HCT116 (cell line): ENCODE data around the gene PIM3. TPM values are rescaled to one million over a fixed set of nuclear protein-coding genes. Genes with fewer than 3 reads are reported as not detected.

Source experiments
- ATAC-seq: fragments of 200-7000 bp; cut with Tn5 transposase; 2 replicates; pipeline ENCODE4 v1.9.1; 2020; ENCODE audit warnings: mild to moderate bottlenecking, moderate library complexity
- BruUV-seq: library from RNA; stranded (reverse); fragments of 400-500 nt; replicated peaks from 2 replicates; lab custom pipeline; 2021; lab: Mats Ljungman, UMichigan
- CTCF ChIA-PET: fragments of 300-600 bp; sonication (Branson Sonifier 250); formaldehyde crosslinking; loops from one replicate; lab custom pipeline; 2021; ENCODE audit warnings: antibody characterized with exemption; lab: Charles Lee
- POLR2A ChIA-PET: fragments of 300-600, 350-600 bp; sonication (Branson Sonifier 250); formaldehyde crosslinking; loops from one replicate; lab custom pipeline; 2021; ENCODE audit warnings: antibody characterized with exemption; lab: Charles Lee
- RAD21 ChIA-PET, 2 experiments: fragments of 300-600 bp; sonication (Branson Sonifier 250); formaldehyde crosslinking; loops; one replicate each; lab custom pipeline; 2023; ENCODE audit warnings: low total read pairs in 2 of 2; ENCODE audit not compliant: uncharacterized antibody in 2 of 2, unreplicated experiment in 2 of 2, low non-redundant PET in 1 of 2; lab: Charles Lee
- DNase-seq: peaks from one replicate; pipeline ENCODE4 v3.0.0-alpha.2; 2010; ENCODE audit warnings: low read depth, low spot score
- H2AFZ ChIP-seq: fragments of 200-600 bp; shearing (Covaris generic), sonication (generic); 2 replicates; pipeline ENCODE4 v1.6.1; 2017; ENCODE audit warnings: low read depth, mixed run types, mixed read lengths, antibody characterized with exemption, low read length; ENCODE audit not compliant: poor library complexity, severe bottlenecking
- H3K27ac ChIP-seq: 2 replicates; pipeline ENCODE4 v1.5.1; 2012; ENCODE audit warnings: low read depth, low read length
- H3K27me3 ChIP-seq: fragments of 200-600 bp; sonication (generic); 2 replicates; pipeline ENCODE4 v1.6.1; 2016; ENCODE audit warnings: mixed run types, low read length, mixed read lengths; ENCODE audit not compliant: insufficient read depth
- H3K36me3 ChIP-seq, 2 experiments: fragments of 200-500 bp in 1 of 2; fragments of 200-600 bp in 1 of 2; sonication (Bioruptor generic) in 1 of 2; sonication (generic) in 1 of 2; 2 replicates each; pipeline versions ENCODE4 v1.5.1 to v1.6.1; 2014 to 2016; ENCODE audit warnings: low read length in 2 of 2, inconsistent platforms in 1 of 2, mixed read lengths in 1 of 2, mixed run types in 1 of 2; ENCODE audit not compliant: insufficient read depth in 2 of 2, control insufficient read depth in 1 of 2
- H3K4me1 ChIP-seq, 2 experiments: fragments of 200-600 bp in 1 of 2; sonication (generic) in 1 of 2; 2 replicates each; pipeline versions ENCODE4 v1.5.1 to v1.6.1; 2012 to 2017; ENCODE audit warnings: low read length in 2 of 2, inconsistent platforms in 1 of 2, mild to moderate bottlenecking in 1 of 2, mixed read lengths in 1 of 2, mixed run types in 1 of 2, moderate library complexity in 1 of 2; ENCODE audit not compliant: insufficient read depth in 2 of 2, control insufficient read depth in 1 of 2
- H3K4me2 ChIP-seq: fragments of 200-600 bp; sonication (generic); 2 replicates; pipeline ENCODE4 v1.6.1; 2017; ENCODE audit warnings: mixed run types, low read length, mixed read lengths
- H3K4me3 ChIP-seq, 2 experiments: fragments of 200-600 bp in 1 of 2; sonication (generic) in 1 of 2; replicated peaks in 1 of 2; 2 replicates each; pipeline ENCODE4 v1.5.1; 2011 to 2016; ENCODE audit warnings: low read length in 2 of 2, control low read depth in 1 of 2, low read depth in 1 of 2, mild to moderate bottlenecking in 1 of 2, mixed read lengths in 1 of 2, mixed run types in 1 of 2
- H3K79me2 ChIP-seq: fragments of 200-600 bp; sonication (generic); 2 replicates; pipeline ENCODE4 v1.6.1; 2017; ENCODE audit warnings: mild to moderate bottlenecking, mixed run types, low read length, moderate library complexity, mixed read lengths; ENCODE audit not compliant: insufficient read depth
- H3K9ac ChIP-seq: fragments of 200-600 bp; sonication (generic); 2 replicates; pipeline ENCODE4 v1.6.1; 2016; ENCODE audit warnings: low read length, mixed read lengths
- H3K9me2 ChIP-seq: fragments of 200-600 bp; sonication (generic), shearing (Covaris generic); 2 replicates; pipeline ENCODE4 v1.6.1; 2017; ENCODE audit warnings: mixed run types, mild to moderate bottlenecking, moderate library complexity; ENCODE audit not compliant: insufficient read depth
- H3K9me3 ChIP-seq, 2 experiments: fragments of 200-500 bp in 1 of 2; fragments of 200-600 bp in 1 of 2; sonication (Bioruptor generic) in 1 of 2; sonication (generic) in 1 of 2; 2 replicates each; pipeline ENCODE4 v1.6.1; 2014 to 2017; ENCODE audit warnings: low read length in 2 of 2, mixed read lengths in 2 of 2, inconsistent platforms in 1 of 2, low read depth in 1 of 2, mild to moderate bottlenecking in 1 of 2, mixed run types in 1 of 2, moderate library complexity in 1 of 2; ENCODE audit not compliant: control insufficient read depth in 1 of 2, insufficient read depth in 1 of 2
- H4K20me1 ChIP-seq: fragments of 200-600 bp; sonication (generic), shearing (Covaris generic); 2 replicates; pipeline ENCODE4 v1.6.1; 2017; ENCODE audit warnings: mixed run types, mild to moderate bottlenecking, moderate library complexity; ENCODE audit not compliant: insufficient read depth
- JUND ChIP-seq: IDR thresholded peaks from 2 replicates; pipeline ENCODE4 v1.6.1; 2012
- POLR2AphosphoS5 ChIP-seq: IDR thresholded peaks from 2 replicates; pipeline ENCODE4 v1.6.1; 2011; ENCODE audit warnings: mild to moderate bottlenecking, low read depth, low read length, moderate library complexity
- YY1 ChIP-seq: IDR thresholded peaks from 2 replicates; pipeline ENCODE4 v1.6.1; 2011; ENCODE audit warnings: low read length, low read depth, moderate library complexity, mild to moderate bottlenecking; ENCODE audit not compliant: insufficient replicate concordance; ENCODE audit errors: extremely low read depth
- ZFX ChIP-seq: fragments of 450-650 bp; IDR thresholded peaks from 2 replicates; pipeline ENCODE4 v1.6.1; 2017
- intact Hi-C: fragments of 100-400 bp; cut with micrococcal nuclease; formaldehyde crosslinking; loops from 2 replicates; pipeline ENCODE4 v1.10.0; 2022
- total RNA-seq: library from RNA; stranded (reverse); gene quantifications from one replicate; pipeline ENCODE4 v1.2.1, GENCODE V29; 2021; ENCODE audit not compliant: unreplicated experiment
- TF ChIP-seq, protein P1 (sequence below), 3 experiments: fragments of 200-600 bp in 1 of 3; sonication (generic) in 1 of 3; IDR thresholded peaks in 2 of 3; conservative IDR thresholded peaks in 1 of 3; 2 replicates each; pipeline ENCODE4 v1.5.1; 2012 to 2017; ENCODE audit warnings: low read depth in 2 of 3, low read length in 2 of 3, antibody characterized with exemption in 1 of 3, borderline replicate concordance in 1 of 3, control low read depth in 1 of 3, mild to moderate bottlenecking in 1 of 3, mixed read lengths in 1 of 3, mixed run types in 1 of 3, moderate library complexity in 1 of 3; ENCODE audit not compliant: insufficient read depth in 1 of 3

PIM3 gene
- total RNA-seq, 1 experiment from 2014 or later: 116 TPM

DNA sequence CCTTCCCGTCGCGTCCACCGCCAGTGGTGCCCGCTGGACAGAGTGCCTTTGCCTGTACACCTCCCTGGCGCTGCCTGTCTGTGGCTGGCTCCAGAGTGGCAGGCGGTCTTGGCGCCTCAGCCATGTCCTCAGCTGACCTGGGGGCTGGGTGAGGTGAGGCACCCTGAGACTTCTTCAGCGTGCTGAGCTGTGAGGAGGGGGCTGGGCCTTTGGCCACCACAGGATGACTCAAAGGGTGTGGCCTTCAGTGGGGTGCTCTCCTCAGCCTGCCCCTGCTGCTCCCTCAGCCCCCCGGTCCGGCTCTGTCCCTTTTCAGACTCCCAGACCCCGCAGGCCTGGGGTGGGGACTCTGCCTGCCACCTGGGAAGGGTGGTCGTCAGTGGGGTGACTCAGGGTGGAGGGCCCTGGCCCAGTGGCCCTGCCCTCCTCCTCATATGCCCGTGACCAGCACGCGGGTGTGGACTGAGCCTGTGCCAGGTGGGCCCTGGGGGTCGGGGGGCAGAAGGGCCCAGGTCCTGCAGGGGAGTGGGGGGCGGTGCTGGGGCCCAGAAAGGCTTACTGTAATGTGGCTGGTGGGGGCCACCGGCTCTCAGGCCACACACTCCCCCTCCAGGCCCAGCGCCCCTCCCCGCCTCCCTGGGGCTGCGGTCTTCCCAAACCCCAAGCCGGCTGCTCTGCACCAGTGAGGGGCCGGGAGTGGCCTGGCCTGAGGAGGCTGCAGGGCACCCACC, 26.2 kb upstream of the PIM3 start:
- DNase-seq: no peak
- ChIA-PET RAD21 (no interaction called here), CTCF (interaction anchor here (2.6 kb wide), 1 partner anchor 96 kb away, joined by 16 read pairs; no protein-coding TSS in a partner anchor), POLR2A (no interaction called here)
- Histone ChIP-seq H3K4me3 (peak overlapping the region; percentile 20; a peak in 3 of 4 replicates), H3K9me2 (no peaks in the 10 kb centered on the region), H3K4me2 (peak overlapping the region; percentile 73), H3K4me1 (peaks cover 30 to 53% of the 10 kb centered on the region in 2 experiments), H3K36me3 (no peaks in the 10 kb centered on the region), H3K9me3 (no peaks in the 10 kb centered on the region), H3K27me3 (no peaks in the 10 kb centered on the region), H3K9ac (peak overlapping the region; percentile 41), H3K79me2 (no peaks in the 10 kb centered on the region), H3K27ac (peak overlapping the region; percentile 75; the same call in 1 of the 2 replicates), H4K20me1 (no peaks in the 10 kb centered on the region), H2AFZ (no peak overlapping the region)
- TF ChIP-seq ZFX (0 out of 2 replicates have a peak, but pooled peaks have one; percentile 11), JUND (no peak), POLR2AphosphoS5 (no peak)
- ATAC-seq: no peak
- BruUV-seq: no TSS peak
- intact Hi-C loops: loop anchor here (5.0 to 10.0 kb wide), 3 partner anchors 43 to 270 kb away; partner anchors contain the start of gene SELENOO

DNA sequence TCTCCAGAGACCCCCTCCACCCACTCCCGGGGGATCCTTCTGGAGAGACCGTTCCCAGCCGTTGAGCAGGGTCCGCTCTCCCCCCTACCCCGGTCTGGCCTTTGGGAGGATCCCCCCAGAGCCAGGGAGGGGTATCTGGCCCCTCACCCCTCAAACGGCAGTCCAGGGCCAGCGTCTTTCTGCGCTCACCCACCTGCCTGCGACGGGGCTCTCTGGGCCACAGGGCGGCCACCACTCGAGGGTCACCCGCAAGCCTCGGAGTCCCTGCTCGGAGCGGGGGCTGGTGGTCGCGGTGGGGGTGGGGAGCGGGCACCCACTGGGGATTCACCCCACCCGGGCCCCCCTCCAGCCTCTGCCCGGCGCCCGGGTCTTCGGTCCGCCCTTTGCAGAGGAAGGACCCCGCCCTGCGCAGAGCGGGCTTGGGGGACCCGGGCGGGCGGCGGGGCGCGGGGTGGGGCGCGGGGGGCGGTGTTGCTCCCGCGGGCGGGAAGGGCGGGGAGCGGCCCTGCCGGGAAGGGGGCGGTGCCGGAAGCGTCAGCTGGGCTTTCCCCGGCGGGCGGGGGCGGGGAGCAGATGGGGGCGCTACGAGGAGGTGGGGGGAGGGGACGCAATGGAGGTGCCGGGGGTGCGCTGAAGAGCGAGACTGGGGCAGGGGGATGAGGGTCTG, 25.5 kb upstream of the PIM3 start:
- peak overlapping the region; percentile 20; a peak in 3 of 4 replicates for H3K4me3 ChIP-seq
- no peaks in the 10 kb centered on the region for H3K9me3 ChIP-seq
- ATAC-seq (no peak), DNase-seq (no peak)
- POLR2A ChIA-PET: interaction anchor here (0.6 kb wide), 1 partner anchor 33 kb away, joined by 4 read pairs; no protein-coding TSS in a partner anchor
- H3K4me2 ChIP-seq: peak overlapping the region; percentile 73
- RAD21 ChIA-PET: no interaction called here
- CTCF ChIA-PET: interaction anchor here (2.8 kb wide), 1 partner anchor 95 kb away, joined by 18 read pairs; no protein-coding TSS in a partner anchor
- H3K79me2 ChIP-seq: no peaks in the 10 kb centered on the region
- H2AFZ ChIP-seq: no peak overlapping the region
- peak overlapping the region; percentile 41 for H3K9ac ChIP-seq
- H4K20me1 ChIP-seq: no peaks in the 10 kb centered on the region
- peaks cover 30 to 49% of the 10 kb centered on the region in 2 experiments for H3K4me1 ChIP-seq
- H3K9me2 ChIP-seq: no peaks in the 10 kb centered on the region
- peak overlapping the region; percentile 75; the same call in 1 of the 2 replicates for H3K27ac ChIP-seq
- TF ChIP-seq YY1: no peak
- TF ChIP-seq, protein P1, sequence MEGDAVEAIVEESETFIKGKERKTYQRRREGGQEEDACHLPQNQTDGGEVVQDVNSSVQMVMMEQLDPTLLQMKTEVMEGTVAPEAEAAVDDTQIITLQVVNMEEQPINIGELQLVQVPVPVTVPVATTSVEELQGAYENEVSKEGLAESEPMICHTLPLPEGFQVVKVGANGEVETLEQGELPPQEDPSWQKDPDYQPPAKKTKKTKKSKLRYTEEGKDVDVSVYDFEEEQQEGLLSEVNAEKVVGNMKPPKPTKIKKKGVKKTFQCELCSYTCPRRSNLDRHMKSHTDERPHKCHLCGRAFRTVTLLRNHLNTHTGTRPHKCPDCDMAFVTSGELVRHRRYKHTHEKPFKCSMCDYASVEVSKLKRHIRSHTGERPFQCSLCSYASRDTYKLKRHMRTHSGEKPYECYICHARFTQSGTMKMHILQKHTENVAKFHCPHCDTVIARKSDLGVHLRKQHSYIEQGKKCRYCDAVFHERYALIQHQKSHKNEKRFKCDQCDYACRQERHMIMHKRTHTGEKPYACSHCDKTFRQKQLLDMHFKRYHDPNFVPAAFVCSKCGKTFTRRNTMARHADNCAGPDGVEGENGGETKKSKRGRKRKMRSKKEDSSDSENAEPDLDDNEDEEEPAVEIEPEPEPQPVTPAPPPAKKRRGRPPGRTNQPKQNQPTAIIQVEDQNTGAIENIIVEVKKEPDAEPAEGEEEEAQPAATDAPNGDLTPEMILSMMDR (IDR thresholded peaks at IDR 0.05 in 2 of 3, conservative IDR thresholded peaks at IDR 0.05 in 1 of 3; ENCODE audit: borderline replicate concordance in 1 of 3, insufficient read depth in 1 of 3, low read depth in 2 of 3, low read length in 2 of 3): no peak
- no TSS peak for BruUV-seq
- H3K36me3 ChIP-seq: no peaks in the 10 kb centered on the region
- intact Hi-C loops: loop anchor here (5.0 to 10.0 kb wide), 3 partner anchors 42 to 270 kb away; partner anchors contain the start of gene SELENOO
- H3K27me3 ChIP-seq: no peaks in the 10 kb centered on the region
